Body of pancreas (tissue), 4 donors: ENCODE results near the gene STRBP.
"Not testable (repeated sequence)": the region's sequence is repeated elsewhere in the genome, so short reads cannot be mapped to it uniquely, and the experiment has no call there.

ENCODE experiments used
- CTCF ChIP-seq, 7 experiments: fragments of 450-650 bp in 4 of 7; fragments of 200-600 bp in 3 of 7; sonication (generic) in 3 of 7; IDR thresholded peaks; one replicate each; pipeline ENCODE4 v1.5.1; 2016 to 2019; ENCODE audit warnings: antibody characterized with exemption in 7 of 7
- POLR2A ChIP-seq, 3 donors: fragments of 450-650 bp; IDR thresholded peaks; one replicate each; pipeline ENCODE4 v1.6.1; 2016; ENCODE audit warnings: antibody characterized with exemption in 3 of 3, mild to moderate bottlenecking in 2 of 3

GRCh38 chr9:123186029-123186428 is 82.4 kb downstream of the STRBP start:
- TF ChIP-seq POLR2A, CTCF (IDR thresholded peaks at IDR 0.05): not testable (repeated sequence)
